COLO668 (cell line): ENCODE data around the gene SPESP1.
"Not testable (repeated sequence)": the region's sequence is repeated elsewhere in the genome, so short reads cannot be mapped to it uniquely, and the experiment has no call there.

Source experiments
- DNase-seq: peaks from one replicate; lab custom pipeline; 2025; ENCODE audit not compliant: unreplicated experiment; lab: John Stamatoyannopoulos, UW

Gene SPESP1

GRCh38 chr15:68962465-68962864 is 32.1 kb downstream of the SPESP1 start:
- no peak for DNase-seq

- DNase-seq = not testable (repeated sequence)
Measured at GRCh38 chr15:68963719-68964118, 33.4 kb downstream of the SPESP1 start.

- DNase-seq = no peak
Measured at GRCh38 chr15:68966996-68967395, 36.7 kb downstream of the SPESP1 start.

GRCh38 chr15:68967948-68968347 is 37.6 kb downstream of the SPESP1 start:
- no peak for DNase-seq

- no peak for DNase-seq
Measured at GRCh38 chr15:68969298-68969697, 39.0 kb downstream of the SPESP1 start.

GRCh38 chr15:68972201-68973065 is 42.1 kb downstream of the SPESP1 start:
- no peak for DNase-seq

GRCh38 chr15:68975651-68976160 is 45.4 kb downstream of the SPESP1 start:
- not testable (repeated sequence) for DNase-seq

GRCh38 chr15:68977426-68977825 is 47.1 kb downstream of the SPESP1 start:
- DNase-seq = not testable (repeated sequence)

- no peak for DNase-seq
Measured at GRCh38 chr15:68979006-68979405, 48.7 kb downstream of the SPESP1 start.

GRCh38 chr15:68979816-68980215 is 49.5 kb downstream of the SPESP1 start:
- DNase-seq = no peak

- no peak for DNase-seq
Measured at GRCh38 chr15:68980786-68981185, 50.5 kb downstream of the SPESP1 start.

- DNase-seq = no peak
Measured at GRCh38 chr15:68981941-68982340, 51.6 kb downstream of the SPESP1 start.

GRCh38 chr15:68982976-68983563 is 52.7 kb downstream of the SPESP1 start:
- no peak for DNase-seq

- no peak for DNase-seq
Measured at GRCh38 chr15:68983961-68984481, 53.7 kb downstream of the SPESP1 start.

GRCh38 chr15:68984586-68984985 is 54.3 kb downstream of the SPESP1 start:
- no peak for DNase-seq

GRCh38 chr15:68985361-68985891 is 55.1 kb downstream of the SPESP1 start:
- no peak for DNase-seq

GRCh38 chr15:68986322-68986721 is 56.0 kb downstream of the SPESP1 start:
- DNase-seq = no peak

- no peak for DNase-seq
Measured at GRCh38 chr15:68987120-68987519, 56.8 kb downstream of the SPESP1 start.

GRCh38 chr15:68987676-68988075 is 57.4 kb downstream of the SPESP1 start:
- DNase-seq = no peak

- no peak for DNase-seq
Measured at GRCh38 chr15:68989541-68990230, 59.4 kb downstream of the SPESP1 start.
